H1 (cell line): ENCODE results near the gene PARD3. TPM values are rescaled to one million over a fixed set of nuclear protein-coding genes. Genes with fewer than 3 reads are reported as not detected.

ENCODE experiments used
- CHD1 ChIP-seq: IDR thresholded peaks from 2 replicates; pipeline ENCODE4 v1.6.1; 2012; ENCODE audit warnings: low read depth, low read length, improper control_type of control experiment
- EP300 ChIP-seq, 2 experiments: IDR thresholded peaks; 1 replicate in 1 of 2; 2 replicates in 1 of 2; pipeline ENCODE4 v1.6.1; 2011 to 2012; ENCODE audit warnings: low read depth in 2 of 2, low read length in 2 of 2, mild to moderate bottlenecking in 2 of 2, borderline replicate concordance in 1 of 2, inconsistent platforms in 1 of 2, moderate library complexity in 1 of 2
- GABPA ChIP-seq: IDR thresholded peaks from 2 replicates; pipeline ENCODE4 v1.6.1; 2011; ENCODE audit warnings: mild to moderate bottlenecking, low read length, moderate library complexity, borderline replicate concordance; ENCODE audit not compliant: insufficient read depth
- NANOG ChIP-seq: IDR thresholded peaks from 2 replicates; pipeline ENCODE4 v1.6.1; 2011; ENCODE audit warnings: low read length, low read depth, mild to moderate bottlenecking, inconsistent platforms; ENCODE audit not compliant: insufficient read depth, poor library complexity, severe bottlenecking
- POU5F1 ChIP-seq: IDR thresholded peaks from 2 replicates; pipeline ENCODE4 v1.6.1; 2011; ENCODE audit warnings: low read depth, mild to moderate bottlenecking, low read length, moderate library complexity
- RAD21 ChIP-seq, 2 experiments: IDR thresholded peaks in 1 of 2; conservative IDR thresholded peaks in 1 of 2; 2 replicates each; pipeline ENCODE4 v1.6.1; 2011; ENCODE audit warnings: low read depth in 2 of 2, low read length in 2 of 2, improper control_type of control experiment in 1 of 2, inconsistent platforms in 1 of 2, mild to moderate bottlenecking in 1 of 2, moderate library complexity in 1 of 2
- RFX5 ChIP-seq: IDR thresholded peaks from 2 replicates; pipeline ENCODE4 v1.6.1; 2011; ENCODE audit warnings: low read depth, low read length, improper control_type of control experiment, borderline replicate concordance
- SP1 ChIP-seq: IDR thresholded peaks from 2 replicates; pipeline ENCODE4 v1.6.1; 2011; ENCODE audit warnings: low read depth, low read length
- SP4 ChIP-seq: IDR thresholded peaks from 2 replicates; pipeline ENCODE4 v1.6.1; 2012; ENCODE audit warnings: low read length, inconsistent platforms
- TCF12 ChIP-seq: IDR thresholded peaks from 2 replicates; pipeline ENCODE4 v1.6.1; 2011; ENCODE audit warnings: low read depth, mild to moderate bottlenecking, low read length
- polyA plus RNA-seq, 7 experiments: library from polyadenylated mRNA; depleted of rRNA in 3 of 7; stranded (reverse) in 5 of 7; unstranded in 2 of 7; fragments of >200 nt in 5 of 7; fragments of 200-250 nt in 2 of 7; gene quantifications; 1 replicate in 5 of 7; 2 replicates in 1 of 7; 4 replicates in 1 of 7; pipeline versions ENCODE4 v1.2.1 to v1.2.3, GENCODE V29; 2011 to 2013; ENCODE audit warnings: missing spikeins in 2 of 7, mixed read lengths in 2 of 7
- total RNA-seq: library from RNA; stranded (reverse); fragmentation: NEBNext Ultra II Directional; extraction: Animal tissue kit (Norgen Biotek cat#: 25700); gene quantifications from 2 replicates; pipeline ENCODE4 v1.2.1, GENCODE V29; 2021
- TF ChIP-seq, protein P1 (sequence below): IDR thresholded peaks from 2 replicates; pipeline ENCODE4 v1.6.1; 2012; ENCODE audit warnings: inconsistent platforms

The PARD3 gene
- total and polyA plus RNA-seq, 2 of the 8 experiments (the other 6 are each of a cell fraction or from before 2014, with no cell fraction given) = 19.7 to 49.1 TPM

DNA sequence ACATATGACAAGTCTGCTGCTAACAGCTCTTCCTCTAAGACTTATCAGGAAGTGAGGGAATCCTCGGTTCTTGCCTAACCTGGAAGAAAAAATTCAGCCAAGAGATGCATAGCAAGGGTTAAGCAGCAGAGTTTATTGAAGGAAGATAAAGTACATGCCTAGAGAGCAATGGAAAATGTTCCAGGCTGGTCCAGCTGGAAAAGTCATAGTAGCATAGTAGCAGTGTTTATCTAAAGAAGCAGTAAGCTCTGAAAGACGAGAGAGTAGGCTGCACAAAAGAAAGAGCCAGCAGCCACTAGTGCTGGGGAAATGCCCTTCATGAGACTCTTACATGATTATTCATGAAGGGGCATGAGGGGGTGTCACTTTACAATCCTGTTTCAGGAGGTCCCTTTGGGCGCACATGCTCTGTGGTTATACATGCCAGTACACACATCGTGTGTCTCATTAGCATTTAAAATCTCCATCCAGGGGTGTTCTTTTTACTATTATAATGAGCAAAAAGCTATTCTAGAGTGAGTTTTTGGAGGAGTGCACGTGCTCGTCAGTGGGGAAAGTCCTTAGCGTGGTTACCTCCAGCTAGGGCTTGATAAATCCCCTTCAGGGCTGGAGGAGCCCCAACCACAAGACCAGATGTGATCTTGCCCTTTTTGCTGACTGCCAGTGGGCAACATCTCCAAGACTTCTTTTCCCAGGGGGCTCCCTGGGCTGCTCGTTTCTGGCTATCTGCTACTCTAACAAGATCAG is 716.1 kb downstream of the PARD3 start (continued):
- TF ChIP-seq SP1 = no peak
- TF ChIP-seq SP4 = no peak
- no peak for TF ChIP-seq RFX5
- no peak for TF ChIP-seq GABPA
- TF ChIP-seq NANOG = no peak
- TF ChIP-seq, protein P1, sequence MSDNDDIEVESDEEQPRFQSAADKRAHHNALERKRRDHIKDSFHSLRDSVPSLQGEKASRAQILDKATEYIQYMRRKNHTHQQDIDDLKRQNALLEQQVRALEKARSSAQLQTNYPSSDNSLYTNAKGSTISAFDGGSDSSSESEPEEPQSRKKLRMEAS = no peak
- TF ChIP-seq RAD21 (IDR thresholded peaks at IDR 0.05 in 1 of 2, conservative IDR thresholded peaks at IDR 0.05 in 1 of 2; ENCODE audit: low read depth in 2 of 2, low read length in 2 of 2) = no peak
- no peak for TF ChIP-seq POU5F1
- TF ChIP-seq CHD1 = no peak
- no peak for TF ChIP-seq EP300 (IDR thresholded peaks at IDR 0.05; ENCODE audit: borderline replicate concordance in 1 of 2, low read depth in 2 of 2, low read length in 2 of 2)
- no peak for TF ChIP-seq TCF12
